DOHH2 (cell line): ENCODE measurements around the gene COL23A1.

Experiments
- EZH2phosphoT487 ChIP-seq: fragments of 200-600 bp; sonication (generic); IDR thresholded peaks from 2 replicates; pipeline ENCODE4 v1.6.1; 2017; ENCODE audit warnings: borderline replicate concordance, mild to moderate bottlenecking, antibody characterized with exemption, low read length, moderate library complexity, mixed read lengths
- TF ChIP-seq, protein P1 (sequence below): fragments of 200-600 bp; sonication (generic); IDR thresholded peaks from one replicate; pipeline ENCODE4 v1.5.1; 2014; ENCODE audit warnings: antibody characterized with exemption, mild to moderate bottlenecking, low read depth, low read length; ENCODE audit not compliant: poor library complexity, severe bottlenecking

DNA sequence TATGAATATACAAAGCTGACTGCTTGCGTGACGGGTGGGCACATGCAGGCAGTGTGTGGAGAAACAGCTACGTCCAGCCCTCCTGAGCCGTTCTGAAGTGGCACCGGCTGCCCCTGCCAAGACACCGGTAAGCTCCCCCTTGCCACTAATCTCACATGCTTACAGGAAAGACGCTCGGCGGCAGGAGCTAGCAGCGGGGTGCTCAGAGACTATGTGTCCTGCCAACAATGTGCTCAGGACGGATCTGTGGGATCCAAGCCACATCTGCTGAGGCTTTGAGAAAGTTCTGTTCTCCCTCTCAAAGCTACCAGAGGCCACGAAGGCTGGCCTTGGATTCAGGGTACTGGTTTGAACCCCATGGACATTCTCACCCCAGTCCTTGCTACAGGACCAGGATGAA, 200.4 kb downstream of the COL23A1 start:
- TF ChIP-seq, protein P1, sequence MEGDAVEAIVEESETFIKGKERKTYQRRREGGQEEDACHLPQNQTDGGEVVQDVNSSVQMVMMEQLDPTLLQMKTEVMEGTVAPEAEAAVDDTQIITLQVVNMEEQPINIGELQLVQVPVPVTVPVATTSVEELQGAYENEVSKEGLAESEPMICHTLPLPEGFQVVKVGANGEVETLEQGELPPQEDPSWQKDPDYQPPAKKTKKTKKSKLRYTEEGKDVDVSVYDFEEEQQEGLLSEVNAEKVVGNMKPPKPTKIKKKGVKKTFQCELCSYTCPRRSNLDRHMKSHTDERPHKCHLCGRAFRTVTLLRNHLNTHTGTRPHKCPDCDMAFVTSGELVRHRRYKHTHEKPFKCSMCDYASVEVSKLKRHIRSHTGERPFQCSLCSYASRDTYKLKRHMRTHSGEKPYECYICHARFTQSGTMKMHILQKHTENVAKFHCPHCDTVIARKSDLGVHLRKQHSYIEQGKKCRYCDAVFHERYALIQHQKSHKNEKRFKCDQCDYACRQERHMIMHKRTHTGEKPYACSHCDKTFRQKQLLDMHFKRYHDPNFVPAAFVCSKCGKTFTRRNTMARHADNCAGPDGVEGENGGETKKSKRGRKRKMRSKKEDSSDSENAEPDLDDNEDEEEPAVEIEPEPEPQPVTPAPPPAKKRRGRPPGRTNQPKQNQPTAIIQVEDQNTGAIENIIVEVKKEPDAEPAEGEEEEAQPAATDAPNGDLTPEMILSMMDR, result no peak
- TF ChIP-seq EZH2phosphoT487, result no peak
